ENCODE data around the gene GLOD4.
"Not testable (repeated sequence)": the region's sequence is repeated elsewhere in the genome, so short reads cannot be mapped to it uniquely, and the experiment has no call there.

The GLOD4 gene, protein sequence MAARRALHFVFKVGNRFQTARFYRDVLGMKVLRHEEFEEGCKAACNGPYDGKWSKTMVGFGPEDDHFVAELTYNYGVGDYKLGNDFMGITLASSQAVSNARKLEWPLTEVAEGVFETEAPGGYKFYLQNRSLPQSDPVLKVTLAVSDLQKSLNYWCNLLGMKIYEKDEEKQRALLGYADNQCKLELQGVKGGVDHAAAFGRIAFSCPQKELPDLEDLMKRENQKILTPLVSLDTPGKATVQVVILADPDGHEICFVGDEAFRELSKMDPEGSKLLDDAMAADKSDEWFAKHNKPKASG

DNA sequence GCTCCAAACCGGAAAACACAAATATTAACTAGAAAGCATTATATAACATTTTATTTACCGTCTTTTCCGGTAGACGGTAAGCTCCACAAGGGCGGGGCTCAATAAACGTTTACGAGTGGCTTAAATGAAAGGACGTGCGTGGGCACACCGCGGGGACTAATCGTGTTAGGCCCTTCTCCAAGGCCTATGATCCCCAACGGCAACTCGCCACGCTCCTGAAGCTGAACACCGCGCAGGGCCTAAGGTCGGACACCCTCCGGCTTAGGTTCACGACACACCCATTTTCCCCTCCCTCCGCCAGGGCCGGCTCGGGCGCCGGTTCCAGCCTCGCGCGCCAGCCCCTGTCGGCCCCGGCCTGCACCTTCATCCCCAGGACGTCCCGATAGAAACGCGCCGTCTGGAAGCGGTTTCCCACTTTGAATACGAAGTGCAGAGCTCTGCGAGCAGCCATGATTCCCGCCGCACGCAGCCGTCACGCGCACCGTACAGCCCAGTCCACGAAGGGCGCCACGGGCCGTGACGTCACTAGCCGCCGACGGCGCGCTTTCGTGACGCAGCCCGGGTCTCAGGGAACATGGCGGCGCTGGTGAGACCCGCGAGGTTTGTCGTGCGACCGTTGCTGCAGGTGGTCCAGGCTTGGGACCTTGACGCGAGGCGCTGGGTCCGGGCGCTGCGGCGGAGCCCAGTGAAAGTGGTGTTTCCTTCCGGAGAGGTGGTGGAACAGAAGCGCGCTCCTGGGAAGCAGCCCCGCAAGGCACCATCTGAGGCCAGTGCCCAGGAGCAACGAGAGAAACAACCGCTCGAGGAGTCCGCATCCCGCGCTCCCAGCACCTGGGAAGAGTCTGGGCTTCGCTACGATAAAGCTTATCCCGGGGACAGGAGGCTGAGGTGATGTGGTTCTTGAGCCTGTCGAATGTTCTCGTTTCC lies at the start of gene GLOD4, which contains the start of gene MRM3:
Gene GLOD4 (minus strand): TSS at position 476 of the 927 bp plus-strand sequence. CDS start 25 bp downstream, at position 451.
Gene MRM3 (plus strand): TSS at position 549 of the 927 bp plus-strand sequence. CDS start 26 bp downstream, at position 575.
- DNase-seq, result peak; percentile 55

DNA sequence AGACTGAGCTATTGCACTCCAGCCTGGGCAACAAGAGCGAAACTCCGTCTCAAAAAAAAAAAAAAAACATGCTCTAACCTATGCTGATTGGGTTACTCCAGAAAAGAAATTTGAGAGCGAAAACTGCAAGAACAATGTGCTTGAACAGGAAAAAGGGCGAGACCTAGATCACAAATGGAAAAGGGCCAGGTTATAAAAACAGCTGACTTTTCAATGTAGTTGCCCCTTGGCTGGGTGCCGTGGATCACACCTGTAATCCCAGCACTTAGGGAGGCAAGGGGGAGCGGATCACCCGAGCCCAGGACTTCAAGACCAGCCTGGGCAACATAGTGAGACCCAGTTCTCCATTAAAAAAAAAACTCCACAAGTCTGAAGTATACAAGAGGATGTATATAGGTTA lies 48.9 kb upstream of the GLOD4 start:
- DNase-seq, result no peak

DNA sequence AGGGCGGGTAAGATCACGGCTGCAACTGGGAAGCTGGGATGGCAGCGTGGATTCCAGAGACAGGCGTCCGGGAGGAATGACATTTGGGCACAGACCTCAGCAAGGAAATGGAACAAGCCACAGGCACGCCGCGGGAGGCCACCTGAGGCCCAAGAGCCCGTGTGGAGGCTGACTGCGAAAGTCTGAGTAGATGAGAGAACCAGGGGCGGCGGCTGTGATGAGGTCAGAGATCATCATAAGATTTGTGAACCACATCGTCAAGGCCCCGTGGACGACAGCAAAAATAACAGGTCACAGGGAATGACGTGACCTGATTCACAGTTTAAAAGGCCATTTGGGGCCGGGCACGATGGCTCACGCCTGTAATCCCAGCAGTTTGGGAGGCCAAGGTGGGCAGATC lies 48.3 kb upstream of the GLOD4 start:
- no peak for DNase-seq

DNA sequence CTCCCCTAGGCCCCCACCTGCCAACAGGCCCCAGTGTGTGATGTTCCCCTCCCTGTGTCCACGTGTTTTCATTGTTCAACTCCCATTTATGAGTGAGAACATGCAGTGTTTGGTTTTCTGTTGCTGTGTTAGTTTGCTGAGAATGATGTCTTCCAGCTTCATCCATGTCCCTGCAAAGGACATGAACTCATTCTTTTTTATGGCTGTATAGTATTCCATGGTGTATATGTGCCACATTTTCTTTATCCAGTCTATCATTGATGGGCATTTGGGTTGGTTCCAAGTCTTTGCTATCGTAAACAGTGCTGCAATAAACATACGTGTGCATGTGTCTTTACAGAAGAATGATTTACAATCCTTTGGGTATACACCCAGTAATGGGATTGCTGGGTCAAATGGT lies 47.5 kb upstream of the GLOD4 start:
- not testable (repeated sequence) for DNase-seq

DNA sequence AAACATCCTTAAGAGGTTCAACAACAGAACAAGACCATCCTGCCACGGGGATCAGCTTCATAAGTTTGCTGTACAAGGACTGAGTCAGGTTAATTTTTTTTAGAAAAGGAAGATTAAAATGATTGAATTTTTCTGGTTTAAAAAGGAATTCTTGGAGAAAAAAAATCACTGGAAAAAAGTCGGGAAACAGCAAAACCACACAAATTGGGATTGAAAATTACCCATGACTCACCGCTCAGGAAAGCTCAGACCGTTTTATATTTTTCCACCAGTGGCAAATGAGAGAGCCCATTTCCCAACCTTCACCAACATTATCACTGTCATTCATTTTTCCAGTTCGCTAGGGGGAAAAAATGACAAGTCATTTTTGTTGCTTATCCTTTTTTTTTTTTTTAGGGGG lies 46.7 kb upstream of the GLOD4 start:
- DNase-seq, result no peak

DNA sequence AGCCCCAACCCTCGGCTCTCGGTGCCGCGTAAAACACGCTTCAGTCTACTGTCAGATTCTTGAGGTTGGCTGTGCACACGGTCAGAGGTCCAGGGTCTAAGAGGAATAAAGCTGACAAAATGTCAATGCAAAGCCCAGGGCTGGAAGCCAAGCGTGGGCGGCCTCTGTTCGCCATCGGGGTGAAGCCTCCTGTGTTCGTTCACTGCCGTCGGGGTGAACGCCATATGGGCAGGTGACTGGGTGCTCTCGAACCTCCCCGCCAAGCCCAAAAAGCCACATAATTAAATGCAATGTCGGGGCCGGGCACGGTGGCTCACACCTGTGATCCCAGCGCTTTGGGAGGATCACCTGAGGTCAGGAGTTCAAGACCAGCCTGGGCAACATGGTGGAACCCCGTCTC lies 44.7 kb upstream of the GLOD4 start:
- no peak for DNase-seq

DNA sequence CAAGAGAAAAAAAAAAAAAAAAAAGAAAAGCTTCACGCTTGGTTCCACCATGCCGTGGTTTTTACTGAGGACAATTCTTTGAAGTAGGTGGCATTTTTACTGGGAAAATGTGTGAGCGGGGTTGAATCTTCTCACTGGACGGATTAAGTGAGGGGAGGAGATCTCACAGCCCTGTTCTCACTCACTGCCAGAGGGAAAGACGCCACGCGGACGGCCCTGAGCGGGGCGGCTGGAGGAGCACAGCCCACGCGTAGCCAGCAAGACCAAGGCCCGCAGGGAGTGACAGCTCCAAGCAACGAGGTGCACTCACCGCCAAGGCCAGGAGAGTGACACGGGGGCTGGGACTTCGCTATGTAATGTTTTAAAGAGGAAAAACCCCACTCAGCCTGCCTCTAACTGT lies 43.1 kb upstream of the GLOD4 start:
- no peak for DNase-seq

DNA sequence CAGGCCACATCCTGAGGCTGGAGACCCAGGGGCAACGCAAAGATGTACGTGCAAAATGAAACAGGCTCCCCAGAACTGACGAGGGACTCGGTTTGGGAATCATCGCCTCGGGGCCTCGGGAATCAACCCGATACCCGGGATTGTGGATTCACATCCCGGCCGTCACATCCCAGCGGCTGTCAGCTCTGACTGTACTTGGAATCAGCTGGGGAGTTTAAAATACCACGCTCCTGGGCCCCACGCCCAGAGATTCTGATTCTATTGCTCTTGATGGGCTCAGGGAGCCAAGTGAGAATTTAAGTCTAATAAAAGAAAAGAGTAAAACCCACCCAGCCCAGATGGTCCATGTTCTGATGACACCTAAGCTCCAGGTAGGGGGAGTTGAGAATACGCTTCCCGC lies 42.3 kb upstream of the GLOD4 start:
- no peak for DNase-seq

DNA sequence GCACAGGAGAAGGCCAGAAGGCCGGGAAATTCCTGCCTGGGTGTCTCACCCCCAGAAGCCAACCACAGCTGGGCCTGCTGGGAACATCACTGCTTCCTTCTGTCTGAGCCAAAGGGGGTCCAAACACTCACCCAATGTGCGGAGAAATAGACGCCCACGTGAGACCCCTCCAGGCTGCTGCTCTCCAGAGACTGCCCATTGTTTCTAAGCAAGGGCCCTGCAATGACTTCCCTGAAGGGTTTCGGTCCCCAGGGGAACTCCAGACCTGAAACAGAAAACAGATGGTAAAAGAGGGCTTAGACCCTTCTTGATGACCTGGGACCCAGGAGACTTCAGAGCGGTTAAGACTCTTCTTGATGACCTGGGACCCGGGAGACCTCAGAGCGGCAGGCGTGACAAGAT lies 41.4 kb upstream of the GLOD4 start:
- DNase-seq, result no peak

DNA sequence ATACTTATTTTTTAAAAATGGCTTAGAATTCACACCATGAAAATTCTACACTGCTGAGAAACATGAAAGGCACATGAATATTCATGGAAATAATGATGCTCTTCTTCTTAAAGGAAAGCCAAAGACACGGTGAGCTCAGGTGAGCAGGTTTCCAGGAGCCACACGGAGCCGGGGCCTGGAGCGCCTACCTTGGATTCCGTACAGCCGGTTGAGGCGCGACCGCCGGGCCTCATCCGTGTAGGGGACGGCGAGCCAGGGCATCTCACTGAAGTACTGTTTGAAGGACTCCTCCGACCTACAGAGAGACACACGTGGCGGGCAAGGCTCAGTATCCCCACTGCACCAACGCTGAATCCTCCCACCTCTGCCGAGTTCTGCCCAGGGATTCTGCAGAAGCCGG lies 37.2 kb upstream of the GLOD4 start:
- no peak for DNase-seq

DNA sequence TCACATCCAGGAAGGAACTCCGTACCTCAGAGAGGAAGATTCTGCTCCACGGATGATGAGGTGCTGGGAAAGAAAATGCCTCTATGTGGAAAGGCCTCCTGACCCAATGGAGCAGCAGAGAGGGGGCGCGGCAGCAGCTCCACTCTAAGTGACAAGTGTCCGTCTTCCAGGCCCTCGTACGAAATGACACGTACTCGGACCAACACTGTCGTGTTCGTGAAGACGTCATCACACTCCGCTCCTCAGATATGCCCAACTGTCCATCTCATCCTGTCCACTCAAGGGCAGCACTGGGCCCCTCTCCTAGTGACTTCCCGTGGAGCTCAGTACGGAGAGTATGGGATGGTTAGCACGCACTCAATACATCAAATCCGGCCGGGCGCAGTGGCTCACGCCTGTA lies 32.3 kb upstream of the GLOD4 start:
- DNase-seq, result no peak

DNA sequence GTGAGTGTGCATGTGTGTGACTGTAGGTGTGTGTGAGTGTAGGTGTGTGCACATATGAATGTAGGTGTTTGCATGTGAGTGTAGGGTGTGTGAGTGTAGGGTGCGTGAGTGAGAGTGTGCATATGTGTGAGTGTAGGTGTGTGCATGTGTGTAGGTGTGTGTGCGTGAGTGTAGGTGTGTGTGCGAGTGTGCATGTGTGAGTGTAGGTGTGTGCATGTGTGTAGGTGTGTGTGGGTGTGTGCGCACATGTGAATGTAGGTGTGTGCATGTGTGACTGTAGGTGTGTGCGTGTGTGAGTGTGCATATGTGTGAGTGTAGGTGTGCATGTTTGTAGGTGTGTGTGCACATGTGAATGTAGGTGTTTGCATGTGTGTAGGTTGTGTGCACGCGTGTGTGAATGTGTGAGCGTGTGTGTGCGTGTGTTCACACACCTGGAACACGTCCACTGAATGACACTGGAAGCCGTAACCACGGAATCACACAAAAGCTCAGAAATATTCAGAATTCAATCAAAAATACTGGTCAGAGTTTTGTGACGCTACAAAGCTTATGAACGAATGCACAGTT lies 30.6 kb upstream of the GLOD4 start:
- no peak for DNase-seq

DNA sequence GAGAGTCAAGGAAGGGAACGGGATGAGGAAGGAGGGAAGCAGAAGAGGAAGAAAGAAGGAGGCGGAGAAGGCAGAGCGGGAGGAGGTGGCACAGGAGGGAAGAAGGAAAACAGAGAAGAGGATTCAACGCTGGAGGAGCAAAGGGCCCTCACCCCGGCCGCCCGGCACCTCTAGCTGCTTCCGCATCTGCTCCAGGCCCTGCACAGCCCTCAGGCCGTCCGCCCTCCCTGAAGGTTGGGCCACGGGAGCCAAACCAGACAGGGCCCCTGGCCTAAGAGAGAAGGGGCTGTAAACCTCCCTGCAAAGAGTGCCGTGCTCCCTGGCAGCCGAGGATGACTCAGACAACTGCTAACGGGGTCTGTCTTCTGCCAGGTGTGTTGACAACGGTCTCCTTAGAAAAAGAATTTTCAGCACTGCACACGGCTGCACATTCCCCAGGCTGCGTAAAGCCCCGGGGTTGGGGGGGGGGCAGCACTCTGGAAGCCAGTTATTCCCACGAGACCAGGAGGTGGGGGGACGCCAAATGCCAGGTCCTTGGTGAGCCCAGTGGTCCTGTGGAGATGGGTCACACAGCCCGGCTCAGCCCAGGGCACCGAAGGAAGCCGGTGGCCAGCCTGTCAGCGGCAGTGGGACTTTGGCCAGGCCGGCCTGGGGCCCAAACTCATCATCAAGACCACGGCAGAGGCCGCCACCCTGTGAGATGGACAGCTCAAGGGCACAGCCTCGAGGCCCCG lies 29.1 kb upstream of the GLOD4 start:
- DNase-seq, result no peak

DNA sequence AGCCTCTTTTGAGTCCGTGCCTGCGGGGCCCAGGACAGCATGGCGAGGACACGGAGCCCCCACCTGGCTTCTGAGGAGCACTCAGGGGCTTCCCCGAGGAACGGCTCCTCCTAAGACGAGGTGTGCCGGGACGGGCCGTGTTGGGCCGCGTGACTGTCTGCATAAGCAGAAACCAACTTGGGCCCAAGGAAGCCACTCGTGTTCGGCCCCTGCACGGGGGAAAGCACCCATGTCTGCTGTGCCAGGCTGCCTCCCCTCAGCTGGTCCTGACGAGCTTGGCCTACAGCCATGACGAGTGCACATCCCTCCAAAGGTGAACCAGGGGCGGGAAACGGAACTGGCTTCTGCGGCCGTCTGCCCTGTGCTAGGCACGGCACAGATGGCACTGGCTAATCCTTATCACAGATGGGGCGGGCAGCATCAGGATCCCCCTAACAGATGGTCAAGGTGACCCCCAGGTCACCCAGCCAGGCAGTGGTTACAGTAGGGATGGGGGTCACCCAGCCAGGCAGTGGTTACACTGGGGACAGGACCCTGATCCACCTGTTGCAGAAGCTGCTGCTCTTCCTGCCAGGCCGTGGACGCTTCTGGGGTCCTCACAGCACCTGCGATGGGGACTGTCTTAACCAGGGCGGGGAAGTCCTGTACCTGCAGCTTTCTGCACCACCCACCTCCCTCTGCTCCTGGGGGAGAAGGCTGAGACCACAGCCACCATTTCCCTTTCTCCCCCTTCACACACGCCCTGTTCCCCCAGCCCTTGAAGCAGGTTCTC lies 25.6 kb upstream of the GLOD4 start:
- DNase-seq, result no peak

DNA sequence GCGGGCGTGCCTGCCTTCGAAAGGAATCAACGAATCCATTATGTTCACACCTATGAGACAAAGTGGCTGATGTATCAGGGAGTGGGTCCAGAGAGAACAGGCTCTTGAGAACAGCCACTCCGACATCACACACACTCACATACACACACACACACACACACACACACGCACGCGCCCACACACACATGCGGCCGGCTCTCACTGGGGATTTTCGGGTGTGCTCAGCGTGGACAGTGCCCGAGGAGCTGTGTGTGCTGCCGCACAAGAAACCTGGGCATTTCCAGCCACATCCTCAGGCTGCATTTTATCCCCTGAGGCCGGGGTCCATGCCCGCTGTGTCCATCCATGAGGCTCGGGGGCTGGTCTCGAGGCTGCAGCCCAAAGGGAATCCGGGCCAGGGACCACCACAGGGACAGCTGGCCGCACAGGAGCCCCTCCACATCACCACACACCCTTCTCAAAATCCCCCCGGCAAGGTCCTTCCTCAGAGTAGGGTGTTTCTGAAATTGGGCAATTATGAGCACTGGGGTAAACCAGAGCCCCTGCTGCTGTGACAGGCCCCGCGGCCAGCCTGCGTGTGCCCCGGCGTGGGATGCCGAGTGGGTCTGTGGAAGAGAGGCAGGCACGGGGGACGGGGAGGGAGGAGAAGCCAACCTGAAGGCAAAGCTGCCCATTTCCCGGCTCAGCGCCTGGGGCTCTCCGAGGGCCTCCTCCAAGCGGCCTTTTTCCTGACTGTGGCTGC lies 24.9 kb upstream of the GLOD4 start:
- DNase-seq, result no peak

DNA sequence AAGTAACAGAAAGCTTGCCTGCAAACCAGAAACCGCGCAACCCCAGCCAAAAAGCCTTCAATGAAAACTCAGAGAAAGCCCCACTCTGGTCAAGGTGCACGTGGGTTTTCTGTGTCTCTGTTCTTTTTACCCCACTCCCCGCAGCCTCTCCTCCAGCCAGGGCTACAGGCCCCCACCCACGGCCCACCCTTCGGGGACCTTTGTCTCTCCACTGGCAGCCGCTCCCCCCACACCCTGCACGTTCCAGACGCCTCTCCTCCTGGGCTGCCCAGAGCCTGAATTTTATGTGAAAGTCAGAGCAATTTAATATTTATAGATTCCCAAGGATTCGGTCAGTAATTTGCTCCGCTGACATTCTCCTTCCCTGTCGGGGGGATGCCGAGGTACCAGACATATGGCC lies 24.3 kb upstream of the GLOD4 start:
- no peak for DNase-seq

DNA sequence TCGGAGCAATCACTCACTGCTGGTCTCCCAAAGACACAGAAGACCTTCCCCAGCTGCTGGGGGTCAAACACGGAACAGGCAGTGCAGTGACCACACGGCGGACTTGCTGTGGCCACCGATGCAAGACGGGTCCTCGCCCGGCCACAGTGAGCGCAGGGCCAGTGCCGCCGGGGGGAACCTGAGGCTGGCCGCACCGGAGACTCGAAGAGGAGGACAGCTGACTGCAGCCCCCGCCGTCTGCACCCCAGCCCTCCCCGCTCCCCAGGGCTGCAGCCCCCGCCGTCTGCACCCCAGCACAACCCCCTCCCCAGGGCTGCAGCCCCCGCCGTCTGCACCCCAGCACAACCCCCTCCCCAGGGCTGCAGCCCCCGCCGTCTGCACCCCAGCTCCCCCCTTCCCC lies 23.8 kb upstream of the GLOD4 start:
- DNase-seq, result not testable (repeated sequence)

DNA sequence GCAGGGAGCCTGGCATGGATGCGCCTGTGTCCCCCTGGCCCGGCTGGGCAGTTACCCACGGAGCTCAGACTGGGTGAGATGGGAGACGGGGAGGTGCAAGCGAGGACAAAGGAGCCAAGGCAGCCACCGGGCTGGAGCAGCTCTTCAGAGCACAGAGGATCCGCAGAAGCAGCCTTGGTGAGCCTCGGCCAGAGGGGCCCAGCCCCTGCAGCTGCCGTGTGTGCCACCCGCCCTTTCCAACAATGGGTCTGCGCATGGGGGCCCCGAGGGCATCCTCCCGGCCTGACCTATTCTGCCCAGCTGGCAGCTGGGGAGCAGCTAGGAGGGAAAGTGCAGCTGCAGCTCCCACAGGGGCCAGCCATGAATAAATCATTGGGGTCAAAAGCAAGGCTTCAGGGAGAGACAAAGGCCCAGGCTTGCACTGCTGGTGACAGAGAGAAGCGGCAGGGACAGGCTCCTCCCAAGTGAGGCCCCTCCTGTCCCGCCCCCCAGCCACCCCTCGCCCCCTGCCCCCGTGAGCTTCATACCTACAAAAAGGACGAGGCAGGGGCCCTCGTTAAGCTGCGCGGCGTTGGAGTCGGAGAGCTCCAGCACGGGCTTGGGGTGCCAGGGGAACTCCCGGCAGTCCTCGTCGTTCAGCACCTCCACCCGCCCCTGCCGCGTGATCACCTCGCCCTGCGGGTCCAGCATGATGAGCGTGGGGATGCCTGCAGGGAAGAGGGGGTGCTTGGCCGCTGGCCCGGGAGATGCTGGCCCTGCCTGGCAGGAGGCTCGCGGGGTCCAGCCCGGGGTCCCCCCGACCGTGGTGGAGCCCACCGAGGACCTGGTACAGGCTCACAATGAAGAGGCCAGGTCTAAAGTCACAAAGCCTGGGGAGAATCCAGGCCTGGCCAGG lies 22.7 kb upstream of the GLOD4 start:
- DNase-seq, result no peak

DNA sequence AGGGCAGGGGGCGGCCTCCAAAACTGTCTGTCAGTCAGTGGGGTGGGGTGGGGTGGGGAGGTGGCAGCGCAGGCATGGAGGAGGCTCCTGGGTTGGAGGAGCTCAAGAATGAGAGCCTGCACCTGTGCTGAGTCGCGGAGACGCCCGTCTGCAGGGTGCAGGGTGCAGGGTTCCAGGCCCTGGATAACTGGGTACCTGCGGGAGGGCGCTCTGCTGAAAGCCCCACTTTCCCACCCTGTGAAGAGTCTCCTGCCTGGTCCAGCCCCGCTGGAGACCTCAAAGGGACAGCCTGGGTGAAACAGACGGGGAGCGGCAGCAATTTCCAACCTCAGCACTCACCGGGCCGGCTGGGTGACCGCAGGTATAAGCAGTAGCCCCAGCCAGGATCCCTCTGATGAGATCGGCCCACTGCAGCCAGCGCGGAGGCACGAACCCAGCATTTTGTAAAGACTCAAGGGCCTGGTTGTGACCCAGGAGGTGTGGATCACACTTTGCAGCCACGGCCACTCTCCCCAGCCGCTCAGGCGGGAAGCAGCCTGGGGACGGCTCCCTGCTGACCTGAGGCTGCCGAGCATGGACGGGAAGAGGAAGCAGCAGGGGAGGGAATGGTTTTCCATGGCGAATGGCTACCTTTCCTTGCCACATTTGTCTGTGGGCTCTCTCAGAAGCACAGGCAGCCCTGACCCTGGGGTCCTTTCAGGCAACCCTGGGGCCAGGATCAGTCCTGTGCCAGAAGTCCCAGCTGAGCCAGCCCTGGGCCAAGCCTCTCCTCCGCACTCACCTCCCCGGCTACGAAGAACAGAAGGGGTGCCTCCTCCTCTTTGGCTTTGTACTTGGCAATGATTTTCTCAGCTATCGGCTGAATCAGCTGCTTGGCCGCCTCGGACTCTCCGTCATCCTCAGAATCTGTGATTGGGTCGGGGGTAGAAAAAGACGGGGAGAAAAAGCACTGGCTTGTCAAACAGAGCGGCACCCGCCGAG lies 21.1 kb upstream of the GLOD4 start:
- DNase-seq, result no peak

Measured in NCI-H510A treated with DMSO at 0.1 percent for 48 hours (cell line).